Gastrocnemius medialis (tissue), 4 donors: ENCODE results near the gene ZNF860.

Experiments
- CTCF ChIP-seq, 5 experiments: fragments of 450-650 bp in 3 of 5; fragments of 200-600 bp in 2 of 5; sonication (generic) in 2 of 5; IDR thresholded peaks in 4 of 5; conservative IDR thresholded peaks in 1 of 5; 1 replicate in 4 of 5; 2 replicates in 1 of 5; pipeline ENCODE4 v1.5.1; 2016 to 2019; ENCODE audit warnings: antibody characterized with exemption in 5 of 5, mild to moderate bottlenecking in 3 of 5, moderate library complexity in 3 of 5
- POLR2A ChIP-seq, 2 donors: fragments of 450-650 bp; IDR thresholded peaks; one replicate each; pipeline ENCODE4 v1.6.1; 2017; ENCODE audit warnings: antibody characterized with exemption in 2 of 2, mild to moderate bottlenecking in 2 of 2, moderate library complexity in 2 of 2

GRCh38 chr3:31996195-31996594 lies 14.6 kb downstream of the ZNF860 start:
- TF ChIP-seq POLR2A (IDR thresholded peaks at IDR 0.05) (no peak), CTCF (IDR thresholded peaks at IDR 0.05 in 4 of 5, conservative IDR thresholded peaks at IDR 0.05 in 1 of 5) (no peak)
